Adipose tissue (tissue), 3 donors: ENCODE results near the gene HELZ2. TPM values are rescaled to one million over a fixed set of nuclear protein-coding genes. Genes with fewer than 3 reads are reported as not detected.
"Not testable (repeated sequence)": the region's sequence is repeated elsewhere in the genome, so short reads cannot be mapped to it uniquely, and the experiment has no call there.

Experiments
- H3K27ac ChIP-seq: one replicate; pipeline ENCODE4 v1.5.1; 2013; ENCODE audit warnings: low read depth, low read length
- WGBS, 3 donors: extraction: QIAGEN DNeasy Blood & Tissue Kit; methylation state at CpG; one replicate each; pipeline ENCODE4 v1.1.7; 2013; 5-methylcytosine and 5-hydroxymethylcytosine counted together
- polyA plus RNA-seq, 3 donors: library from polyadenylated mRNA; stranded (reverse); fragments of 200-250 nt; gene quantifications; one replicate each; pipeline ENCODE4 v1.2.3, GENCODE V29; 2013
- donor health status: healthy with polysubstance abuse.
- donor health status: Bipolar disorder and iron deficiency.
- donor health status: healthy.

Gene HELZ2
- polyA plus RNA-seq, 3 donors = 11.3 to 22.0 (median 13.3) TPM

DNA sequence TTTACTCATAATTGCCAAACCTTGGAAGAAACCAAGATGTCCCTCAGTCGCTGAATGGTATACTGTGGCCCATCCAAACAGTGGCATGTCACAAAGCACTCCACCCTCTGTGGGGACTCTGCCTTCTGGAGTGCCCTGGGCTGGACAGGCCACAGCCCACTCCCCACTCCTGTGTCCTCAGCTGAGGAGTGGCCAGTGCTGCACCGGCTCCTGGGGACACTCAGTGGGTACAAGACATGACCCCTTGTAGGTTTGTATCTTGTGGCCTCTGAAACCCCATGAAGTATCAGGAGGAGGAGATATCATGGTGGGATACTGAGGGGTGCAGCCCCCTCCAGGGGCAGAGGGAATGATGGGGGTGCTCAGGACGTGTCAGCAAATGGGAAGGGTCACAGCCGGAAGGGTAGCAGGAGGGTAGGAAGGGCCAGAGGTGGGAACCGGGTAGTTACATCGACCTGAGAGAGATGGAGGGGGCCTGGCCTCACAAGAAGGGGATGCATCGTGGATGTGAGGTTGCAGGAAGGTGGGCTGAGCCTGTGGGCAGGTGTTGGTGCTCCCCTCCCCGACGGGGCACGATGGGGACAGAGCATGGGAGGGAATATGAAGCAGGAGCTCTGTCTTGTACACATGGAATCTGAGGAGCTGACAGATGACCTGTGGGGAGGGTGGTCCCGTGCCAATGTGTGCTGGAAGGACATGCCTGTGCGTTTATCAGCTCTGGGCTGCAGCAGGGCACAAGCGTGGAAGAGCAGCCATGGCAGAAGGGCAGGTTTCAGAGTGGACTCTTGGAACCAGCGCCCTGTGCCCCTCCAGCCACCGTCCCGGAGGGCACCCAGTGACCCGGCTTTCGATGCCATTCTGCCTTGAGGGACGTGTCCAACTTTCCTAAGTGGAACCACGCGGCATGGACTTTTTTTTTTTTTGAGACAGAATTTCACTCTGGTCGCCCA, 11.9 kb upstream of the HELZ2 start:
- 83 to 87% (median 85%) methylated on average over 22 of the region's 22 CpGs for WGBS, 3 donors

DNA sequence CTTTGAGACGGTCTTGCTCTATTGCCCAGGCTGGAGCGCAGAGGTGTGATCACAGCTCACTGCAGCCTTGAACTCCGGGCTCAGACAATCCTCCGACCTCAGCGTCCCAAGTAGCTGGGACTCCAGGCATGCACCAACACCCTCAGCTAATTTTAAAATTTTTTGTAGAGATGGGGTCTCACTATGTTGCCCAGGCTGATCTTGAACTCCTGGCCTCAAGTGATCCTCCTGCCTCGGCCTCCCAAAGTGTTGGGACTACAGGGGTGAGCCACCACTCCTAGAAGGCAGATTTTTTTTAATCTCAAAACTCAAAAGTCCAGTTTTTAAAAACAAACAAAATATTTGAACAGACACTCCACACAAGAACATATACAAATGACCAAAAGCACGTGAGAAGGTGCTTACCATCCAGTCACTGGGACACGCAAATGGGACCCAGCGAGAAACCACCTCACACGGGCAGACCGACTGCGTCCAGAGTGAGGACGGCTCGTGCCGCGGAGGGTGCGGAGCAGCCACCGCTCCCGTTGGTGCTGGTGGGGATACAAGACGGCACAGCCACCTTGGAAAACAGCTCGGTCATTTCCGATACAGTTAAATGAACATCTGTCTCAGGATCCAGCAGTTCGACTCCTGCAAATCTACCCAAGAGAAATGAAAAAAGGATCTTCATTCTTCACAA, 8.5 kb upstream of the HELZ2 start:
- WGBS, 3 donors = 82 to 90% (median 88%) methylated on average over 23 of the region's 23 CpGs
- no peak overlapping the region for H3K27ac ChIP-seq

More for the DNA sequence above, 11.9 kb upstream of the HELZ2 start:
- no peak overlapping the region for H3K27ac ChIP-seq

DNA sequence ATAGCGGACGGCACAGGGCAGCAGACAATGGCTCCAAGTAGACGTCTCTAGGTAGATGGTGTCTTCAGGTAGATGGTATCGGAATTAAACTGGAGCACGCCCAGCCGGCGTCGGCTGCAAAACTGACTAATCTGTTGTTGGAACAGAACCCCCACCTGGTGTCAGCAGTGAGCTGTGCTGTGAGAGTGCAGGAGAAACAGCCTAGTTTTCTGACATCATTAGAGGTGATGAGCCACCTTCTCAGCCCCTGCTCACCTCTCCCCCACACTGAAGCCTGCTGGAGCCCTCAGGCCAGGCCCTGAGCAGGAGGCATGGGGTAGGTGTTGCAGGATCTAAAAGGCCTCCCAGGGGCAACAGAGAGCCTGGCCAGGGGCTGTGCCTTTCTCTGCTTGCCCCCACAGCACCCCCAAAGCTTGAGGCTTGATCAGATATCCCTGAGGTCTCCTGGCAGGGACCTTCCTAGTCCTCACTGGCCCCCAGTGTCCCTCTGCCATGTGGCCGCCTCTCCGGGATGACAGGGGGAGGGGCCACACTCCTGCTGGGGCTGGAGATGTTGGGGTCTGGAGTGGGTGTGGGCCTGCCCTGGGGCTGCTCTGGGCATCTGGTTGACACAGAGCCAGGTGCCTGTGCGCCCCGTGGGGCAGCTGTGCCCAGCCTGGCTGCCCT, 6.9 kb upstream of the HELZ2 start:
- no peak overlapping the region for H3K27ac ChIP-seq
- WGBS, 3 donors = 44 to 61% (median 55%) methylated on average over 11 to 12 of the region's 12 CpGs

DNA sequence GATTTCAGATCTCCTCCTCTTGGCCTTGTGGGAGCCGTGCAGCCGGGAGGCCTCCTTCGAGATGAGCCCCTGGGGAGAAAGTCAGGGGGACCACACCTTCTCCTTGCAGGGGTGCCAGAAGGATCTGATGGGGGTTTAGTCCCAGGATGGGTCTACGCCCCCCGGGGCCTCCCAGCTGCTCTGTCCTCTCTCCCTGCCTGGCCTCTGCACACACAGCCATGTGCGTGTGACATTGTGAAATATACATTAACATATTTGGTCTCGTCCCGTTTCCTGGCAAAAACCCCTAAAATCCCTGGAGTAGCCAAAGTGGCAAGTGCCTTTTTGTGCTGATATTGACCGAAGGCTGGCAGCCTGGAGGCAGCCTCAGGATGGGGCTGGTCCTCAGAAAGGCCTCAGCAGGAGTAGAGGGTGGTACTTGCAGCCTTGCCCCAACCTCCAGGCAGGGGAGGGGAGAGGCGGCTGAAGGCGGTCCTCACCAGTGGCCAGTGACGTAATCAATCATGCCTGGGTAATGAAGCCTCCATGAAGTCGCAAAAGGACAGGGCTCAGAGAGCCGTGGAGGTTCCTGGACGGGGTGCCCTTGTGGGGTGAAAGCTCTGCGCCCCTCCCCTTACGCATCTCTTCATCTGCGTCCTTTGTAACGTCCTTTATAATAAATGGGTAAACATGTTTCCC, 5.1 kb upstream of the HELZ2 start:
- 62 to 68% (median 65%) methylated on average over 16 to 19 of the region's 19 CpGs for WGBS, 3 donors
- no peak overlapping the region for H3K27ac ChIP-seq

DNA sequence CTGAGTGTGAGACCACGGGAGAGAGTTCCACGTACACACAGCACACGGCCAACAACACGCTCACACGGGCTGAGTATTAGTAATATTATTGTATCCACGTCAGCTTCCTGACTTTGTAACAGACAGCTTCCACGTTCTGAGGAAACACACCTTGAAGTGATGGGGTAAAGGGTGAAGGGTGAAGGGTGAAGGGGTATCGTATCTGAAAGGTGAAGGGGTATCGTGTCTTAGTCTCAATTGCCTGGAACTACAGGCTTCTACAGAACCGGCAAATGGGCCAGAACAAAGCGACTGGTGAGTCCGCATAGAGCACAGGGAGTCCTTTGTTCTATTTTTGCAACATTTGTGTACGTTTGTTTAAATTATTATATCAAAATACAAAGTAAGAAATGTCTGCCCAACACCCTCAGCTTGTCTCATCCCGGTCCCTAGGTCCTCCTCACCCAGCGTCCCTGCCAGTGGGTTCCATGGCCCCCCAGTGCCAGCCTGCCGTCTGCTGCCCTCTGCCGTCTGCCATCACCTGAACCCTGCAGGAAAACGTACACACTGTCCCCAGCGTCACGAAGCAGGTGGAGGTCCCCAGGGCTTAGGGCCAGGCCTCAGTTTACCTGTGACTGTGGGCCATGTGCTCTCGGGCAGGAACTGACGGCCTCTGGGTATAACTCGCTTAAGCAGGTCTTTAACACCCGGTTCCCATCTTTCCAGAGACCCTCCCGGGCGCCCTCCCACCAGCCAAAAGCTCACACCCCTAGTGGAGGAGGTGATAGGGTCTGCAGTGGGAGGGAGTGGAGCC, 4.4 kb upstream of the HELZ2 start:
- 77 to 80% (median 79%) methylated on average over 26 of the region's 26 CpGs for WGBS, 3 donors
- H3K27ac ChIP-seq = no peak overlapping the region

GRCh38 chr20:63577317-63577894, 3.4 kb upstream of the HELZ2 start:
- H3K27ac ChIP-seq = no peak overlapping the region
- WGBS, 3 donors = 63 to 79% (median 72%) methylated on average over 19 of the region's 19 CpGs

GRCh38 chr20:63576311-63576710, 2.3 kb upstream of the HELZ2 start:
- no peak overlapping the region for H3K27ac ChIP-seq
- 82 to 90% (median 83%) methylated on average over 7 of the region's 7 CpGs for WGBS, 3 donors

DNA sequence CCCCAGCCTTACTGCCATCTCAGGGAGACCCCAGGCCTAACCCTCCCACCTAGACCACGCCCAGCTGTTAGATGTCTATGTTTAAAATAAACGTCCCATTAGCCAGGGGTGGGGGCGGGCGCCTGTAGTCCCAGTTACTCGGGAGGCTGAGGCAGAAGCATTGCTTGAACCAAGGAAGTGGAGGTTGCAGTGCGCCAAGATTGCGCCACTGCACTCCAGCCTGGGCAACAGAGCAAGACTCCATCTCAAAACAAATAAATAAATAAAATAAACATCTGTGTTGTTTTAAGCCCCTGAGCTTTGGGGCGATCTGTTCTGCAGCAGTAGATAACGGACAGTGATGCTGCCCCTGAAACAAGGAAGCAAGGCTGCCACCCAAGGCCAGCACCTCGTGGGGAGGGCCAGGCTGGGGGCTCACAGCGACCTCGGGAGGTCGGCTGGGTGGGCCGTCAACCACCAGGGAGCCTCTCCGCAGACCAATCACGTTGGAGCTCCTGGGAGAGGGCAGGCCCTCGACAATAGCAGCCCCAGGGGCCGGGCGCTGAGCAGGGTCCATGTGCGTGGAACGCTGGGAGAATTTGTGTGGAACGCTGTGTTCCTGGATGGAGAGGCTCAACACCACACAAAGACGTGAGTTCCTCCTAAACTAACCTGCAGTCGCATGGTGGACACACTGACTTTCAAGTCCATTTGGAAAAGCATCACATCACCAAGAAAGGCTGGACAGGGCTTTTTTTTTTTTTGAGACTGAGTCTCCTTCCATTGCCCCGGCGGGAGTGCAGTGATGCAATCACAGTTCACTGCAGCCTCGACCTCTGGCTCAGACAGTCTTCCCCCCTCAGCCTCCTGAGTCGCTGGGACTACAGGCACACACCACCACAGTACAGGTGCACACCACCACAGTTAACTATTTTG, 1.0 kb upstream of the HELZ2 start:
- no peak overlapping the region for H3K27ac ChIP-seq
- WGBS, 3 donors = 66 to 71% (median 68%) methylated on average over 28 of the region's 28 CpGs

- H3K27ac ChIP-seq = peak overlapping the region; percentile 88
- 1 to 3% (median 2%) methylated on average over 14 to 24 of the region's 24 CpGs for WGBS, 3 donors
Observed at GRCh38 chr20:63573647-63574131, 350 bp downstream of the HELZ2 start.

DNA sequence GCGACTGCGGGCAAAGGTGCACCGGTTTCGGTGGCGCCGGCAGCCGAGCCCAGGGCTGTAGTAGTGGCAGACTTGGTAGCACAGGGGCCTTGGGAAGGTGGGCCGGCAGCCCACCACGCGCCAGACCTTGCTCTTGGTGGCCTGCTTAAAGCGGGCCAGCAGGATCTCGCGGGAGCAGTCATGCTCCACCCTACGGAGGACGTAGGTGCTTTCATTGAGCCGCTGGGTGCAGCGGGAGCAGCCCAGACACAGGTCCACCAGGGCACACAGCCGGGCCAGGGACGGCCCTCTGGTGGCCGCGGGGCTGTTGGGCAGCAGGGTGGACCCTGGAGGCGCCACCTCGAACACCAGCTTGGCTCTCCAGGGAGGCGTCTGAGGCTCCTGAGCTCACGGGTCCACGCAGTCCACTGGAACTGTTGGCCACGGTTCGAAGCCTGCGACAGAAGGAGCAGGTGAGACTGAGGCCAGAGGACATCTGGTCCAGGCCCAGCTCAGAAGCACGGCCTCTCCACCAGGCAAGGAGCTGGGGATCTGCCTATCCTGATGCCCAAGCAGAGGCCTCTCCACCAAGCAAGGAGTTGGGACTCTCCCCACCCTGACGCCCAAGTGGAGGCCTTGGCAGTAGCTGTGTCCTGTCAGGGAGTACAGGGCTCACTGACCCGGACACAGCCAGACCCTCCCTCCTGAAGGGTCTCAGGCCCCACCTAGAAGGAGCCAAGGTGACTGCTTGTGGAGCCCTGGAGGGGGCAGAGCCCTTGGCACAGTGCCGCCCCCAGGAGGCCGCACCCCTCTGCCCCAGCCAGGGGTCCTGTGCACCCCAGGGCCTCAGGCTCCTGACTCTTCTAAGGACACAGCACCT, 1.0 kb downstream of the HELZ2 start:
- 85 to 88% (median 88%) methylated on average over 31 to 34 of the region's 34 CpGs for WGBS, 3 donors
- no peak overlapping the region for H3K27ac ChIP-seq

GRCh38 chr20:63572071-63572787, 1.8 kb downstream of the HELZ2 start:
- WGBS, 3 donors = 91% methylated on average over 42 to 48 of the region's 48 CpGs
- no peak overlapping the region for H3K27ac ChIP-seq

GRCh38 chr20:63571087-63571478, 3.0 kb downstream of the HELZ2 start:
- H3K27ac ChIP-seq = not testable (repeated sequence)
- WGBS, 3 donors = 57 to 73% (median 70%) methylated on average over 4 to 6 of the region's 11 CpGs

GRCh38 chr20:63570281-63571086, 3.6 kb downstream of the HELZ2 start:
- WGBS, 3 donors = 91 to 93% (median 92%) methylated on average over 28 of the region's 28 CpGs
- H3K27ac ChIP-seq = no peak overlapping the region
